Measurements from ENCODE around the gene EPAS1.

Gene EPAS1

GRCh38 chr2:46326231-46326980 is 29.2 kb downstream of the EPAS1 start:
- DNase-seq: peak; percentile 26

GRCh38 chr2:46327627-46328026 is 30.4 kb downstream of the EPAS1 start:
- no peak for DNase-seq

GRCh38 chr2:46328291-46328690 is 31.1 kb downstream of the EPAS1 start:
- DNase-seq: no peak

GRCh38 chr2:46328829-46329228 is 31.6 kb downstream of the EPAS1 start:
- DNase-seq: no peak

GRCh38 chr2:46329340-46329739 is 32.1 kb downstream of the EPAS1 start:
- DNase-seq: no peak

- no peak for DNase-seq
These were observed 32.9 kb downstream of the EPAS1 start for GRCh38 chr2:46329803-46330775.

- DNase-seq: no peak
These were observed 34.0 kb downstream of the EPAS1 start for GRCh38 chr2:46331109-46331766.

- DNase-seq: no peak
These were observed 35.6 kb downstream of the EPAS1 start for GRCh38 chr2:46332686-46333281.

GRCh38 chr2:46333912-46334311 is 36.7 kb downstream of the EPAS1 start:
- no peak for DNase-seq

GRCh38 chr2:46334389-46335271 is 37.4 kb downstream of the EPAS1 start:
- DNase-seq: no peak

GRCh38 chr2:46335391-46336282 is 38.4 kb downstream of the EPAS1 start:
- DNase-seq: peak; percentile 54

GRCh38 chr2:46336283-46336959 is 39.2 kb downstream of the EPAS1 start:
- DNase-seq: no peak

GRCh38 chr2:46337208-46337994 is 40.2 kb downstream of the EPAS1 start:
- DNase-seq: peak; percentile 36

- no peak for DNase-seq
These were observed 41.5 kb downstream of the EPAS1 start for GRCh38 chr2:46338674-46339073.

- no peak for DNase-seq
These were observed 42.0 kb downstream of the EPAS1 start for GRCh38 chr2:46339200-46339599.

GRCh38 chr2:46339676-46340459 is 42.7 kb downstream of the EPAS1 start:
- no peak for DNase-seq

- DNase-seq: no peak
These were observed 43.7 kb downstream of the EPAS1 start for GRCh38 chr2:46340740-46341420.
